ENCODE results near the gene LTK. TPM values are rescaled to one million over a fixed set of nuclear protein-coding genes. Genes with fewer than 3 reads are reported as not detected.

The LTK gene
- total RNA-seq, 1 donor, result not detected

GRCh38 chr15:41466711-41467110, 46.9 kb downstream of the LTK start:
- Histone ChIP-seq H3K79me2 (ENCODE audit: insufficient read depth, low read length) (peaks cover 4% of the 10 kb centered on the region), H3K4me2 (ENCODE audit: insufficient read depth, low read length) (no peak overlapping the region), H3K27ac (ENCODE audit: low read depth, low read length) (no peak overlapping the region), H3K27me3 (ENCODE audit: insufficient read depth, low read length) (no peaks in the 10 kb centered on the region), H3K4me3 (ENCODE audit: insufficient read depth, low read length) (no peak overlapping the region), H3K9me3 (ENCODE audit: low read depth, low read length) (no peaks in the 10 kb centered on the region), H3K4me1 (ENCODE audit: insufficient read depth, low read length) (no peaks in the 10 kb centered on the region), H3K36me3 (ENCODE audit: insufficient read depth, low read length) (peaks cover 43% of the 10 kb centered on the region), H4K20me1 (ENCODE audit: insufficient read depth, low read length) (peaks cover 8% of the 10 kb centered on the region), H2AFZ (ENCODE audit: low read length) (no peak overlapping the region)
- TF ChIP-seq, protein P1, sequence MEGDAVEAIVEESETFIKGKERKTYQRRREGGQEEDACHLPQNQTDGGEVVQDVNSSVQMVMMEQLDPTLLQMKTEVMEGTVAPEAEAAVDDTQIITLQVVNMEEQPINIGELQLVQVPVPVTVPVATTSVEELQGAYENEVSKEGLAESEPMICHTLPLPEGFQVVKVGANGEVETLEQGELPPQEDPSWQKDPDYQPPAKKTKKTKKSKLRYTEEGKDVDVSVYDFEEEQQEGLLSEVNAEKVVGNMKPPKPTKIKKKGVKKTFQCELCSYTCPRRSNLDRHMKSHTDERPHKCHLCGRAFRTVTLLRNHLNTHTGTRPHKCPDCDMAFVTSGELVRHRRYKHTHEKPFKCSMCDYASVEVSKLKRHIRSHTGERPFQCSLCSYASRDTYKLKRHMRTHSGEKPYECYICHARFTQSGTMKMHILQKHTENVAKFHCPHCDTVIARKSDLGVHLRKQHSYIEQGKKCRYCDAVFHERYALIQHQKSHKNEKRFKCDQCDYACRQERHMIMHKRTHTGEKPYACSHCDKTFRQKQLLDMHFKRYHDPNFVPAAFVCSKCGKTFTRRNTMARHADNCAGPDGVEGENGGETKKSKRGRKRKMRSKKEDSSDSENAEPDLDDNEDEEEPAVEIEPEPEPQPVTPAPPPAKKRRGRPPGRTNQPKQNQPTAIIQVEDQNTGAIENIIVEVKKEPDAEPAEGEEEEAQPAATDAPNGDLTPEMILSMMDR (IDR thresholded peaks at IDR 0.05; ENCODE audit: extremely low read depth, low read depth, low read length), result no peak
- no peak for DNase-seq (ENCODE audit: insufficient read length, low spot score, missing footprints)

DNA sequence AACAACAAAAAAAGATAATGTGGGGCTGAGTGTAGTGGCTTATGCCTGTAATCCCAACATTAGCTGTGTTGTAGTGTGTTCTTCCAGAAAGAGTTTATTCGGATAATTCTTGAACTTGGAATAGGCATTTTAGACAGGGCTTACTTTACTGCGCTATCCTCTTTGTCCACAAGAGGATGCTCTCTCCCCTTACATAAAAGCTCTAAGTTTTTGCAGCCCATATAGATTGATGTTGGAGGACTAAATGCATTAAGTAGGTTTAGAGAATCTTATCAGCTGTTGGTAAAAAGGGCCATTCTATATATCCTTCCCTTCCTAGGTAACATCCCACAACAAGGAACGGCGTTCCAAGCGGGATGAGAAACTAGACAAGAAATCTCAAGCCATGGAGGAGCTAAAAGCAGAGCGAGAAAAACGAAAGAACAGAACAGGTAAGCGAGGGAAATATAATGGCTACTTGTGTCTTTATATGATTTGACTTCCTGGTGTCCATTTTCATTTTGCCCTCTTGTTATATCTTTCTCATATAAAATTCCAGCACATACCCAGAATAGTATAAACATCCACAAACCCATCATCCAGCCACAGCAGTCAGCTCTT, 47.7 kb downstream of the LTK start:
- no peak overlapping the region for H3K4me3 ChIP-seq (ENCODE audit: insufficient read depth, low read length)
- no peaks in the 10 kb centered on the region for H3K27me3 ChIP-seq (ENCODE audit: insufficient read depth, low read length)
- H3K9me3 ChIP-seq (ENCODE audit: low read depth, low read length), result no peaks in the 10 kb centered on the region

GRCh38 chr15:41464889-41465580, 48.6 kb downstream of the LTK start:
- H3K4me2 ChIP-seq (ENCODE audit: insufficient read depth, low read length), result no peak overlapping the region
- no peak overlapping the region for H3K4me3 ChIP-seq (ENCODE audit: insufficient read depth, low read length)
- H3K27me3 ChIP-seq (ENCODE audit: insufficient read depth, low read length), result no peaks in the 10 kb centered on the region
- H3K79me2 ChIP-seq (ENCODE audit: insufficient read depth, low read length), result peaks cover 4% of the 10 kb centered on the region
- peaks cover 31% of the 10 kb centered on the region for H3K36me3 ChIP-seq (ENCODE audit: insufficient read depth, low read length)
- H4K20me1 ChIP-seq (ENCODE audit: insufficient read depth, low read length), result peaks cover 8% of the 10 kb centered on the region
- DNase-seq (ENCODE audit: insufficient read length, low spot score, missing footprints), result no peak
- H2AFZ ChIP-seq (ENCODE audit: low read length), result no peak overlapping the region
- TF ChIP-seq, protein P1 (IDR thresholded peaks at IDR 0.05; ENCODE audit: extremely low read depth, low read depth, low read length), result no peak
- H3K27ac ChIP-seq (ENCODE audit: low read depth, low read length), result no peak overlapping the region
- no peaks in the 10 kb centered on the region for H3K4me1 ChIP-seq (ENCODE audit: insufficient read depth, low read length)
- H3K9me3 ChIP-seq (ENCODE audit: low read depth, low read length), result no peaks in the 10 kb centered on the region

More for the DNA sequence above, 47.7 kb downstream of the LTK start:
- H4K20me1 ChIP-seq (ENCODE audit: insufficient read depth, low read length), result peaks cover 8% of the 10 kb centered on the region
- peak; percentile 85 for DNase-seq (ENCODE audit: insufficient read length, low spot score, missing footprints)
- H3K79me2 ChIP-seq (ENCODE audit: insufficient read depth, low read length), result peaks cover 4% of the 10 kb centered on the region
- H3K4me2 ChIP-seq (ENCODE audit: insufficient read depth, low read length), result no peak overlapping the region
- H3K4me1 ChIP-seq (ENCODE audit: insufficient read depth, low read length), result no peaks in the 10 kb centered on the region
- peaks cover 35% of the 10 kb centered on the region for H3K36me3 ChIP-seq (ENCODE audit: insufficient read depth, low read length)
- no peak overlapping the region for H3K27ac ChIP-seq (ENCODE audit: low read depth, low read length)
- no peak overlapping the region for H2AFZ ChIP-seq (ENCODE audit: low read length)
- TF ChIP-seq, protein P1 (IDR thresholded peaks at IDR 0.05; ENCODE audit: extremely low read depth, low read depth, low read length), result peak; percentile 98

GRCh38 chr15:41462084-41462795, 51.4 kb downstream of the LTK start:
- H3K27me3 ChIP-seq (ENCODE audit: insufficient read depth, low read length), result no peaks in the 10 kb centered on the region
- H2AFZ ChIP-seq (ENCODE audit: low read length), result no peak overlapping the region
- H3K4me3 ChIP-seq (ENCODE audit: insufficient read depth, low read length), result no peak overlapping the region
- peaks cover 33% of the 10 kb centered on the region for H3K36me3 ChIP-seq (ENCODE audit: insufficient read depth, low read length)
- peaks cover 8% of the 10 kb centered on the region for H4K20me1 ChIP-seq (ENCODE audit: insufficient read depth, low read length)
- DNase-seq (ENCODE audit: insufficient read length, low spot score, missing footprints), result no peak
- no peaks in the 10 kb centered on the region for H3K9me3 ChIP-seq (ENCODE audit: low read depth, low read length)
- no peak overlapping the region for H3K4me2 ChIP-seq (ENCODE audit: insufficient read depth, low read length)
- no peaks in the 10 kb centered on the region for H3K4me1 ChIP-seq (ENCODE audit: insufficient read depth, low read length)
- H3K79me2 ChIP-seq (ENCODE audit: insufficient read depth, low read length), result peaks cover 4% of the 10 kb centered on the region
- TF ChIP-seq, protein P1 (IDR thresholded peaks at IDR 0.05; ENCODE audit: extremely low read depth, low read depth, low read length), result no peak
- no peak overlapping the region for H3K27ac ChIP-seq (ENCODE audit: low read depth, low read length)

All from osteoblast (primary cell).